ENCODE measurements around the gene CCNJ. TPM values are rescaled to one million over a fixed set of nuclear protein-coding genes. Genes with fewer than 3 reads are reported as not detected.
A peak's percentile ranks its signal among the peaks of the same experiment; 100 is the strongest.

CCNJ gene
- total and polyA plus RNA-seq, 9 of the 15 experiments (the other 6 are each of a cell fraction or from before 2014, with no cell fraction given): 0.69 to 15.7 (median 9.2) TPM

DNA sequence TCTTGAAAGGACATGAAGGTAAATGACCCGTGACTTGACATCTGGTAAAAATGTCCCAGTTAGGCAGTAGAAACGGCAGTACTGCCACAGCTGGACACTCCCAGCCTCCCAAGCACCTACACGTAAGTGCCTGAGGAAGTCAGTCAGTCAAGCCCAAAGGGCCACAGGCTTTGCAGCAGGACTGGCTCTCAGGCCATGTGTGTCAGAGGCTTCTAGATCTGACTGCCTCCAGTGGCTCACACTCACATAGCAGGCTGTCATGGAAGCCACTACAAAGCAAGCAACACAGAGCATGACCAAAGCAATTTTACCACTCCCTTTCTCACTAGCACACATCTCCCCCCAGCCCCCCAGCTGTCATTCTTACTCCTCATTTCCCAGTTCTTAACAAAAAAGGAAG, 17.8 kb upstream of the CCNJ start:
- FAIRE-seq: peak; percentile 65
- peak overlapping the region; percentile 56; the same call in 1 of the 2 replicates for H2AFZ ChIP-seq (ENCODE audit: low read depth, low read length)
- no peaks in the 10 kb centered on the region for H3K27me3 ChIP-seq (ENCODE audit: control insufficient read depth in 2 of 2, insufficient read depth in 2 of 2, low read length in 2 of 2)
- H3K79me2 ChIP-seq (ENCODE audit: control insufficient read depth, insufficient read depth, low read length): no peaks in the 10 kb centered on the region
- H3K36me3 ChIP-seq (ENCODE audit: control insufficient read depth, insufficient read depth, low read length): no peaks in the 10 kb centered on the region
- H3K9me1 ChIP-seq (ENCODE audit: control insufficient read depth, insufficient read depth, low read length): no peaks in the 10 kb centered on the region
- no peak overlapping the region for H3K9ac ChIP-seq (ENCODE audit: insufficient read depth in 1 of 2, low read depth in 2 of 2, low read length in 2 of 2)
- no peak overlapping the region for H3K4me3 ChIP-seq
- BruUV-seq (replicated peaks): no TSS peak
- H4K20me1 ChIP-seq (replicated peaks; ENCODE audit: control insufficient read depth, insufficient read depth, low read length): no peaks in the 10 kb centered on the region
- ChIA-PET POLR2A (no interaction called here), CTCF (ENCODE audit: low intra/inter-chr PET ratio) (no interaction called here)
- peak; percentile 98 for ATAC-seq
- intact Hi-C loops (cut with micrococcal nuclease): no loop called here
- no peaks in the 10 kb centered on the region for H3K9me3 ChIP-seq (replicated peaks; ENCODE audit: control insufficient read depth, insufficient read depth, low read depth, low read length)
- DNase-seq (ENCODE audit: extremely low read depth in 1 of 4, low spot score in 3 of 4): peak in 3 of 4 experiments; percentile 17 to 59 (median 36)
- H3K4me2 ChIP-seq (ENCODE audit: insufficient read depth, low read length): no peak overlapping the region
- WGBS (ENCODE audit: insufficient coverage, low coverage, missing lambda C conversion rate): 28% methylated on average over 2 of the region's 3 CpGs
- in situ Hi-C loops (cut with MboI): no loop called here
- no peak overlapping the region; the same call in 2 of the 3 replicates for H3K27ac ChIP-seq (ENCODE audit: extremely low read depth, low read depth, low read length)
- peaks cover 4 to 12% of the 10 kb centered on the region in 2 experiments; a peak in 4 of 5 replicates for H3K4me1 ChIP-seq (replicated peaks in 1 of 2; ENCODE audit: control insufficient read depth in 2 of 2, insufficient read depth in 2 of 2, low read length in 2 of 2)
- TF ChIP-seq RAD21 (CRISPR knock-in tag; conservative IDR thresholded peaks at IDR 0.05 in 1 of 2, IDR thresholded peaks at IDR 0.05 in 1 of 2) (peak in 1 of 2 experiments; percentile 35; a peak in 1 of 4 replicates), LARP7 (IDR thresholded peaks at IDR 0.05) (no peak), MYC (IDR thresholded peaks at IDR 0.05; ENCODE audit: low read depth, low read length) (peak; percentile 29; the same call in 1 of the 2 replicates), MYC (CRISPR knock-in tag; IDR thresholded peaks at IDR 0.05; ENCODE audit: borderline replicate concordance, low read depth) (no peak), KAT2B (IDR thresholded peaks at IDR 0.05; ENCODE audit: low read depth, low read length) (no peak), NR4A1 (CRISPR knock-in tag; IDR thresholded peaks at IDR 0.05) (no peak), NR4A1 (tag; IDR thresholded peaks at IDR 0.05) (no peak), ZNF239 (CRISPR knock-in tag; IDR thresholded peaks at IDR 0.05) (no peak), ZBTB7A (IDR thresholded peaks at IDR 0.05; ENCODE audit: borderline replicate concordance, control insufficient read depth, low read depth, low read length) (no peak), RBBP5 (IDR thresholded peaks at IDR 0.05; ENCODE audit: borderline replicate concordance, insufficient read depth, low read length, poor library complexity, severe bottlenecking) (no peak), KDM4B (IDR thresholded peaks at IDR 0.05; ENCODE audit: borderline replicate concordance in 2 of 2, low read depth in 1 of 2) (no peak), ZNF584 (CRISPR knock-in tag; IDR thresholded peaks at IDR 0.05; ENCODE audit: low read depth) (no peak), PCBP1 (IDR thresholded peaks at IDR 0.05; ENCODE audit: low read depth, low read length, poor library complexity, severe bottlenecking) (no peak), POLR2B (IDR thresholded peaks at IDR 0.05; ENCODE audit: low read depth, partially characterized antibody) (no peak), FOXJ2 (tag; IDR thresholded peaks at IDR 0.05) (no peak), SP2 (IDR thresholded peaks at IDR 0.05; ENCODE audit: extremely low read depth, low read depth, low read length, poor library complexity, severe bottlenecking) (no peak), ZNF347 (CRISPR knock-in tag; IDR thresholded peaks at IDR 0.05; ENCODE audit: low read depth) (no peak), CCAR2 (IDR thresholded peaks at IDR 0.05; ENCODE audit: low read depth, low read length) (no peak)
- TF ChIP-seq, protein P1, sequence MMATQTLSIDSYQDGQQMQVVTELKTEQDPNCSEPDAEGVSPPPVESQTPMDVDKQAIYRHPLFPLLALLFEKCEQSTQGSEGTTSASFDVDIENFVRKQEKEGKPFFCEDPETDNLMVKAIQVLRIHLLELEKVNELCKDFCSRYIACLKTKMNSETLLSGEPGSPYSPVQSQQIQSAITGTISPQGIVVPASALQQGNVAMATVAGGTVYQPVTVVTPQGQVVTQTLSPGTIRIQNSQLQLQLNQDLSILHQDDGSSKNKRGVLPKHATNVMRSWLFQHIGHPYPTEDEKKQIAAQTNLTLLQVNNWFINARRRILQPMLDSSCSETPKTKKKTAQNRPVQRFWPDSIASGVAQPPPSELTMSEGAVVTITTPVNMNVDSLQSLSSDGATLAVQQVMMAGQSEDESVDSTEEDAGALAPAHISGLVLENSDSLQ (IDR thresholded peaks at IDR 0.05): peak; percentile 29; the same call in 1 of the 2 replicates
- TF ChIP-seq, protein P2, sequence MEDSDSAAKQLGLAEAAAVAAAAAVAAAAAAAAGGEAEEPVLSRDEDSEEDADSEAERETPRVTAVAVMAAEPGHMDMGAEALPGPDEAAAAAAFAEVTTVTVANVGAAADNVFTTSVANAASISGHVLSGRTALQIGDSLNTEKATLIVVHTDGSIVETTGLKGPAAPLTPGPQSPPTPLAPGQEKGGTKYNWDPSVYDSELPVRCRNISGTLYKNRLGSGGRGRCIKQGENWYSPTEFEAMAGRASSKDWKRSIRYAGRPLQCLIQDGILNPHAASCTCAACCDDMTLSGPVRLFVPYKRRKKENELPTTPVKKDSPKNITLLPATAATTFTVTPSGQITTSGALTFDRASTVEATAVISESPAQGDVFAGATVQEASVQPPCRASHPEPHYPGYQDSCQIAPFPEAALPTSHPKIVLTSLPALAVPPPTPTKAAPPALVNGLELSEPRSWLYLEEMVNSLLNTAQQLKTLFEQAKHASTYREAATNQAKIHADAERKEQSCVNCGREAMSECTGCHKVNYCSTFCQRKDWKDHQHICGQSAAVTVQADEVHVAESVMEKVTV (CRISPR knock-in tag; IDR thresholded peaks at IDR 0.05): no peak
- TF ChIP-seq, protein P3, sequence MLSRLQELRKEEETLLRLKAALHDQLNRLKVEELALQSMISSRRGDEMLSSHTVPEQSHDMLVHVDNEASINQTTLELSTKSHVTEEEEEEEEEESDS (CRISPR knock-in tag; IDR thresholded peaks at IDR 0.05): no peak

Data from K562 (cell line).